Measurements from ENCODE around the gene ZSWIM3. TPM values are rescaled to one million over a fixed set of nuclear protein-coding genes. Genes with fewer than 3 reads are reported as not detected.
A peak's percentile ranks its signal among the peaks of the same experiment; 100 is the strongest.

The ZSWIM3 gene
- total RNA-seq, 4 donors from 2014 or later, result 2.1 to 5.4 (median 4.0) TPM

DNA sequence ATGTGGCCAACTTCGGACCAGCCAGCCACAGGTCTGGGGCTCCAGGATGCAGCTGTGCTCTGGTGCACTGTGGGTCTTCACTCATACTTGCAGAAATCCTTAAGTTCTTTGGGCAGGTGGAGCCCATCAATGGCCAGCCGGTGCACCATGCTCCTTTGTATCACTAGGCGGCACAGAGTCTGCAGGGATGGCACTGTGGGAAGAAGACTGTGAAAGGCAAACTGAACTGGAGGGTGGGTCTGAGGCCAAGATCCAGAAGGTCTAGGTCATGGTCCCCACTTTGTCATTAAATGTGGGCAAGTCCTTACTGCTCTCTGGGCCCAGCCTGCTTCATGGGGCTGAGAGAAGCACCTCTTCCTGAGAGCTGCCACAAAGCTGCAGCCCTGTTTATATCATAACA is 31.3 kb downstream of the ZSWIM3 start:
- WGBS, result 89% methylated on average over 3 of the region's 3 CpGs
- H3K36me3 ChIP-seq, result peaks cover 0 to 56% (median 47%) of the 10 kb centered on the region in 4 donors
- no peaks in the 10 kb centered on the region for H3K9me3 ChIP-seq
- intact Hi-C loops (cut with DNase I), result loop anchor here (10.0 kb wide), 1 partner anchor 84 kb away; no protein-coding TSS in a partner anchor
- no peaks in the 10 kb centered on the region for H3K27me3 ChIP-seq
- peaks cover 29 to 63% (median 42%) of the 10 kb centered on the region in 4 donors for H3K4me1 ChIP-seq
- H3K4me3 ChIP-seq, result no peak overlapping the region
- TF ChIP-seq POLR2A (IDR thresholded peaks at IDR 0.05; ENCODE audit: low read depth), result no peak
- TF ChIP-seq, protein P1, sequence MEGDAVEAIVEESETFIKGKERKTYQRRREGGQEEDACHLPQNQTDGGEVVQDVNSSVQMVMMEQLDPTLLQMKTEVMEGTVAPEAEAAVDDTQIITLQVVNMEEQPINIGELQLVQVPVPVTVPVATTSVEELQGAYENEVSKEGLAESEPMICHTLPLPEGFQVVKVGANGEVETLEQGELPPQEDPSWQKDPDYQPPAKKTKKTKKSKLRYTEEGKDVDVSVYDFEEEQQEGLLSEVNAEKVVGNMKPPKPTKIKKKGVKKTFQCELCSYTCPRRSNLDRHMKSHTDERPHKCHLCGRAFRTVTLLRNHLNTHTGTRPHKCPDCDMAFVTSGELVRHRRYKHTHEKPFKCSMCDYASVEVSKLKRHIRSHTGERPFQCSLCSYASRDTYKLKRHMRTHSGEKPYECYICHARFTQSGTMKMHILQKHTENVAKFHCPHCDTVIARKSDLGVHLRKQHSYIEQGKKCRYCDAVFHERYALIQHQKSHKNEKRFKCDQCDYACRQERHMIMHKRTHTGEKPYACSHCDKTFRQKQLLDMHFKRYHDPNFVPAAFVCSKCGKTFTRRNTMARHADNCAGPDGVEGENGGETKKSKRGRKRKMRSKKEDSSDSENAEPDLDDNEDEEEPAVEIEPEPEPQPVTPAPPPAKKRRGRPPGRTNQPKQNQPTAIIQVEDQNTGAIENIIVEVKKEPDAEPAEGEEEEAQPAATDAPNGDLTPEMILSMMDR (IDR thresholded peaks at IDR 0.05), result no peak
- TF ChIP-seq POLR2AphosphoS5 (IDR thresholded peaks at IDR 0.05), result no peak
- no peak for TF ChIP-seq EP300 (IDR thresholded peaks at IDR 0.05)
- DNase-seq (ENCODE audit: extremely low spot score), result no peak
- no peak overlapping the region for H3K27ac ChIP-seq (replicated peaks in 1 of 4)

DNA sequence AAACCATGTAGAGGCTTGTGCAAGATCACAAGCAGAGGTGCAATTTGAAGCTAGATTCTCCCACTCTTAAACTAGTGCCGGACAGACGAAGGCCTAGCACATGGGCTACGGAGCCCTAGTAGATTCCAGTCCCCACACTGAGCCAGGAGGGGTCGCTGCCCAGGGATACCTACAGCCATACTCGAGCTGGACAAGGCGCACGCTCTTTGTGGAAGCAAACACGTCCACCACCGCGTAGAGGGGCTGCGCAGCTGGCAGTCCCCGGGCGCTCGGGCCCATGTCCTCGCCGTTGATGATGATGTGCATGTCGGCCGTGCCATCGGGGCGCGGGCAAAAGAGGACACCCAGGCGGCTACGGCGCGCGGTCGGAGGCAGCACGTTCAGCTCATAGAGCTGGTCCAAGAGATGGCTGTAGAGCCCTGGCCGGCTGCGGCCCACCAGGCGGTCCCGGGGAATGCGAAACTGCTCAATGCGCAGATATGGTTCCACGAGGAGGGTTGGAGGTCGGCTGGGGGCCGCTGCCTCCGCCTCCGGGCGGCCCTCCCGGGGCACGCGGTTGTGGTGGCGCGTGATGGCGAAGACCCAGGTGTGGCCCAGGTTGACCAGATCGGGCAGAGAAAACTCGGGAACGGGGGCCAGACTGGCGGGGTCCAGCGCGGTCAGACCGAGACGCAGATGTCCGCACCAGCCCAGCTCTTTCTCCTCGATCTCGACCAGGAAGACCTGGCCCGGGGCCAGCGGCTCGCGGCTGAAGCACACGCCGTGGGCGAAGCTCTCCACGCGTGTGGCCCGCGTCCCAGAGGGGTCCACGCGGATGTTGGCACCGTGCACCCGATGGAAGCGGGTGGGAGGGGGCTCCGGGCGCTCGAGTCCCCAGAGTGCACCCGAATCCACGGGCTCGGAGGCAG is 32.9 kb downstream of the ZSWIM3 start:
- H3K27me3 ChIP-seq, result no peaks in the 10 kb centered on the region
- peak overlapping the region; percentile 84 to 94 (median 90) for H3K27ac ChIP-seq (replicated peaks in 1 of 4)
- WGBS, result 0% methylated on average over 17 of the region's 79 CpGs
- peaks cover 24 to 50% (median 34%) of the 10 kb centered on the region in 4 donors for H3K4me1 ChIP-seq
- intact Hi-C loops (cut with DNase I), result loop anchor here (2.0 to 5.0 kb wide), 2 partner anchors 44 to 82 kb away; partner anchors contain the start of genes PCIF1 and ZNF335
- H3K4me3 ChIP-seq, result peak overlapping the region; percentile 70 to 93 (median 88)
- H3K9me3 ChIP-seq, result no peaks in the 10 kb centered on the region
- peaks cover 0 to 57% (median 53%) of the 10 kb centered on the region in 4 donors for H3K36me3 ChIP-seq
- TF ChIP-seq POLR2AphosphoS5 (IDR thresholded peaks at IDR 0.05) (peak; percentile 39 to 63), POLR2A (IDR thresholded peaks at IDR 0.05; ENCODE audit: low read depth) (peak; percentile 4), EP300 (IDR thresholded peaks at IDR 0.05) (no peak)
- TF ChIP-seq, protein P1 (IDR thresholded peaks at IDR 0.05), result peak; percentile 56 to 69 (median 67)
- DNase-seq (ENCODE audit: extremely low spot score), result peak; percentile 96

DNA sequence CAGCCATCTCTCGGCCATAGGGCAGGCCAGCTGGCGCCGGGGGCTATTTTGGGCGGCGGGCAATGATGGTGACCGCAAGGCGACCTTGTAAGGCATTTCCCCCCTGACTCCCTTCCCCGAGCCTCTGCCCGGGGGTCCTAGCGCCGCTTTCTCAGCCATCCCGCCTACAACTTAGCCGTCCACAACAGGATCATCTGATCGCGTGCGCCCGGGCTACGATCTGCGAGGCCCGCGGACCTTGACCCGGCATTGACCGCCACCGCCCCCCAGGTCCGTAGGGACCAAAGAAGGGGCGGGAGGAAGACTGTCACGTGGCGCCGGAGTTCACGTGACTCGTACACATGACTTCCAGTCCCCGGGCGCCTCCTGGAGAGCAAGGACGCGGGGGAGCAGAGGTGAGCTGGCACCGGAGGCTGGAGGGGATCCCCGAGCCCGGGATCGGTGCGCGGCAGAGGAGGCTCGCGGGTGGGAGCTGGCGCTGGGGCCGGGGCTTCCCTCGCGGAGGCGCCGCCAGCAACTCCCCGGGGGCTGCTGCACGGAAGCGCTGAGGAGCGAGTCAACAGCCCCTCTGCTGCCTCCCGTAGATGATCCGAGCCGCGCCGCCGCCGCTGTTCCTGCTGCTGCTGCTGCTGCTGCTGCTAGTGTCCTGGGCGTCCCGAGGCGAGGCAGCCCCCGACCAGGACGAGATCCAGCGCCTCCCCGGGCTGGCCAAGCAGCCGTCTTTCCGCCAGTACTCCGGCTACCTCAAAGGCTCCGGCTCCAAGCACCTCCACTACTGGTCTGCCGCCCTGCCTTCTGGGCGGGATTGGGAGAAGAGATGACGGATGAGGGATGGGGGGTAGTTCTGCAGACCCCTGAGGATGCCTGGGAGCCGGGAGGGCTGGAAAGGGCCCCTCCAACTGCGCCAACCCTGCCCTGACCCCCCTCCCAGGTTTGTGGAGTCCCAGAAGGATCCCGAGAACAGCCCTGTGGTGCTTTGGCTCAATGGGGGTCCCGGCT is 33.9 kb downstream of the ZSWIM3 start, which contains the start of the genes CTSA and NEURL2:
Gene CTSA (plus strand): TSS at position 351 of the 999 bp plus-strand sequence. CDS start 234 bp downstream, at position 585.
Gene NEURL2 (minus strand): TSS at position 224 of the 999 bp plus-strand sequence. CDS start 217 bp downstream, at position 7.
- H3K4me3 ChIP-seq, result peak within 1 kb of the TSS; percentile 70 to 93 (median 88)
- H3K36me3 ChIP-seq, result peaks cover 7 to 57% (median 56%) of the 10 kb centered on the region in 4 donors
- peak within 1 kb of the TSS; percentile 84 to 94 (median 90) for H3K27ac ChIP-seq (replicated peaks in 1 of 4)
- DNase-seq (ENCODE audit: extremely low spot score), result peak; percentile 98
- H3K4me1 ChIP-seq, result peaks cover 24 to 48% (median 34%) of the 10 kb centered on the region in 4 donors
- intact Hi-C loops (cut with DNase I), result loop anchor here (2.0 to 5.0 kb wide), 2 partner anchors 44 to 81 kb away; partner anchors contain the start of genes PCIF1 and ZNF335
- no peaks in the 10 kb centered on the region for H3K9me3 ChIP-seq
- no peaks in the 10 kb centered on the region for H3K27me3 ChIP-seq
- WGBS, result 0% methylated on average over 21 of the region's 78 CpGs
- TF ChIP-seq, protein P1 (IDR thresholded peaks at IDR 0.05), result peak in 2 of 3 experiments; percentile 18 to 32
- no peak for TF ChIP-seq EP300 (IDR thresholded peaks at IDR 0.05)
- peak; percentile 69 for TF ChIP-seq POLR2A (IDR thresholded peaks at IDR 0.05; ENCODE audit: low read depth)
- peak; percentile 87 to 92 for TF ChIP-seq POLR2AphosphoS5 (IDR thresholded peaks at IDR 0.05)

Data from esophagus muscularis mucosa (tissue), 4 donors.